ENCODE results near the gene PERM1. TPM values are rescaled to one million over a fixed set of nuclear protein-coding genes. Genes with fewer than 3 reads are reported as not detected.
"Not testable (repeated sequence)": the region's sequence is repeated elsewhere in the genome, so short reads cannot be mapped to it uniquely, and the experiment has no call there.

PERM1 gene
- total RNA-seq, 2 experiments from 2014 or later, result not detected

DNA sequence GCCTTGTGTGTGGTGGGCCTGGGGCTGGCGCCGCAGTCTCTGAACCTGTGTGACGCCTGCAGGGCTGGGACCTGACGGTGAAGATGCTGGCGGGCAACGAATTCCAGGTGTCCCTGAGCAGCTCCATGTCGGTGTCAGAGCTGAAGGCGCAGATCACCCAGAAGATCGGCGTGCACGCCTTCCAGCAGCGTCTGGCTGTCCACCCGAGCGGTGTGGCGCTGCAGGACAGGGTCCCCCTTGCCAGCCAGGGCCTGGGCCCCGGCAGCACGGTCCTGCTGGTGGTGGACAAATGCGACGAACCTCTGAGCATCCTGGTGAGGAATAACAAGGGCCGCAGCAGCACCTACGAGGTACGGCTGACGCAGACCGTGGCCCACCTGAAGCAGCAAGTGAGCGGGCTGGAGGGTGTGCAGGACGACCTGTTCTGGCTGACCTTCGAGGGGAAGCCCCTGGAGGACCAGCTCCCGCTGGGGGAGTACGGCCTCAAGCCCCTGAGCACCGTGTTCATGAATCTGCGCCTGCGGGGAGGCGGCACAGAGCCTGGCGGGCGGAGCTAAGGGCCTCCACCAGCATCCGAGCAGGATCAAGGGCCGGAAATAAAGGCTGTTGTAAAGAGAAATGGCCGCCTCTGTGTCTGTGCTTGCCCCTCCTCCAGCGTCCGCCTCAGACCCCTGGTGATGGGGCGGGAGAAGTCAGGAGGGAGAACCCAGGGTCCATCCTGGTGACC, 32.2 kb upstream of the PERM1 start:
- H3K4me3 Mint-ChIP-seq, result peak overlapping the region; percentile 74
- POLR2A ChIA-PET, result no interaction called here
- peaks cover 28% of the 10 kb centered on the region for H3K4me1 Mint-ChIP-seq
- DNase-seq (no peak), ATAC-seq (no peak)
- intact Hi-C loops (cut with DNase I, micrococcal nuclease), result loop anchor here in 1 of 2 experiments (1.0 to 2.0 kb wide), 3 partner anchors 14 to 50 kb away; partner anchors contain the start of gene HES4
- no peaks in the 10 kb centered on the region for H3K36me3 Mint-ChIP-seq (ENCODE audit: low read depth)
- H3K27me3 Mint-ChIP-seq, result peaks cover 1% of the 10 kb centered on the region
- H3K9me3 Mint-ChIP-seq (ENCODE audit: low read depth), result no peaks in the 10 kb centered on the region
- CTCF ChIA-PET, result interaction anchor here (0.6 to 2.2 kb wide), 6 partner anchors 12 to 108 kb away, joined by 3 to 14 read pairs (median 4); partner anchors contain the start of gene PLEKHN1
- peak overlapping the region; percentile 80 for H3K27ac Mint-ChIP-seq

DNA sequence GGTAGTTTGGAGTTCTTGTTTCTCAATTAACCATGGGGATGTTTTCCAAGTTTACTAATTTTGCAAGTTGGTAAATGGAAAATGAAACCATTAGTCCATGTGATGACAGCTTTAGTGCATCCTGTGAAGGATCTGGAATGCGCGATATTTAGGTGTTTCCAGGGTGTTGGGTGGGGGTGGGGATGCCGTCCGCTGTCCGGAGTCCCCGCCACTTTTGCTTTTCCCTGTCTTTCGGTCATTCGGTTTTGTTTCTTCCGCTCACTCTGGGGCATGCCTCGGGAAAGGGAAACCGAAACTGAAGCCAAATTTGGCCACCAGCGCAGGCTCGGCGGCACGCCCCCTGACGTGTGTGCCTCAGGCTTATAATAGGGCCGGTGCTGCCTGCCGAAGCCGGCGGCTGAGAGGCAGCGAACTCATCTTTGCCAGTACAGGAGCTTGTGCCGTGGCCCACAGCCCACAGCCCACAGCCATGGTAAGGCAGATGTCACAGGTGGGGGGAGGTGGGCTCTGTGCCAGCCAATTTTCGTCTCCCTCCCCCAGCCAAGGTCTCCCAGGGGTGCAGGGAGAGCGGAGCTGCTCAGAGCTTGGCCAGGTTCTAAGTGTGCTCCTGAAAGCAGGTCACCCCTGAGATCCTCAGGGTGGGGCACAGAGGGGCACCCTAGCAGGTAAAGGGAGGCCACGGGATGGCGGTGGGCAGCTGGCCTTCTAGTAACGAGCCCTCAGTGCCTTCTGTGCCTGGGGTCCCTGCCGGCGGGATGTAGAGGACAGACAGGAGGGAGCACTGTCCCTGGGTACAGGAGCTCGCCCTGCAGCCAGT, 31.4 kb upstream of the PERM1 start, which contains the start of gene ISG15:
Gene ISG15, plus strand, starts transcription at position 393 of the 817 bp plus-strand sequence. Its CDS starts 77 bp downstream, at position 470.
- ATAC-seq, result peak; percentile 93
- no peaks in the 10 kb centered on the region for H3K36me3 Mint-ChIP-seq (ENCODE audit: low read depth)
- peak within 1 kb of the TSS; percentile 80 for H3K27ac Mint-ChIP-seq
- peaks cover 2% of the 10 kb centered on the region for H3K27me3 Mint-ChIP-seq
- H3K9me3 Mint-ChIP-seq (ENCODE audit: low read depth), result no peaks in the 10 kb centered on the region
- DNase-seq, result peak; percentile 92
- ChIA-PET CTCF (interaction anchor here (0.6 to 2.2 kb wide), 4 partner anchors 11 to 109 kb away, joined by 3 to 14 read pairs (median 4); partner anchors contain the start of gene PLEKHN1), POLR2A (no interaction called here)
- peaks cover 27% of the 10 kb centered on the region for H3K4me1 Mint-ChIP-seq
- intact Hi-C loops (cut with DNase I, micrococcal nuclease), result loop anchor here in 1 of 2 experiments (1.0 to 2.0 kb wide), 3 partner anchors 13 to 51 kb away; partner anchors contain the start of gene HES4
- H3K4me3 Mint-ChIP-seq, result peak within 1 kb of the TSS; percentile 74

DNA sequence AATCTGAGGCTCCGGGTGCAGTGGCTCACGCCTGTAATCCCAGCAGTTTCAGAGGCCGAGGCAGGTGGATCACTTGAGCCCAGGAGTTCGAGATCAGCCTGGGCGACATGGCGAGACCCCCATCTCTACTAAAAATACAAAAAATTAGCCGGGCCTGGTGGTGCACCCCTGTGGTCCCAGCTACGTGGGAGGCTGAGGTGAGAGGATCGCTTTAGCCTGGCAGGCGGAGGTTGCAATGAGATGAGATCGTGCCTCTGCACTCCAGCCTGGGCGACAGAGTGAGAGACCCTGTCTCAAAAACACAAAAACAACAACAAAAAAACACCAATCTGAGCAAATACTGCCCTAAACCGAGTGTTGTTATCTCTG, 30.8 kb upstream of the PERM1 start:
- Mint-ChIP-seq H3K27ac (peak overlapping the region; percentile 80), H3K4me3 (peak overlapping the region; percentile 74), H3K4me1 (peaks cover 27% of the 10 kb centered on the region)
- H3K27me3 Mint-ChIP-seq; POLR2A ChIA-PET; H3K9me3 Mint-ChIP-seq (ENCODE audit: low read depth); ATAC-seq; H3K36me3 Mint-ChIP-seq (ENCODE audit: low read depth); DNase-seq: not testable (repeated sequence)
- intact Hi-C loops (cut with DNase I, micrococcal nuclease), result loop anchor here in 1 of 2 experiments (1.0 to 2.0 kb wide), 3 partner anchors 12 to 52 kb away; partner anchors contain the start of gene HES4
- CTCF ChIA-PET, result interaction anchor here (2.2 kb wide), 1 partner anchor 10 kb away, joined by 14 read pairs; no protein-coding TSS in a partner anchor

DNA sequence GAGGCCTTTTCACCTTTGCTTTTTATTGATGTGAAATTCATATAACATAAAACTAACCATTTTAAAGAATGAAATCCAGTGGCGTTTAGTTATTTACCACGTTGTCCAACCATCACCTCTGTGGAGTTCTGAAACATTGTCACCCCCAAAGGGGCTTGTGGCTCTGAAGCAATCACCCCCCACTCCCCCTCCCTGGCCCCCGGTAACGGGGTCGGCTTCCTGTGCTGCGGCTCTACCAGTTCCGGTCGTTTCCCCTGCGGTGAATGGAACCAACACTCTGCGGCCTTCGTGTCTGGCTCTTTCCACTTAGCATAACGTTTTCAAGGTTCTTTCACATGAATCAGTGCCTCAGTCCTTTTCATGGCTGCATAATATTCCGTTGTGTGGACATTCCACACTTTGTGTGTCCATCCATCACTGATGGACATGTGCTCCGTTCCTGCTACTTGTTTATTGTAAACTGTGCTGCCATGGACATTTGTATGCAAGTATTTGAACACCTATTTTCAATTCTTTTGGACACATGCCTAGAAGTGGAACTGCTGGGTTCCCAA, 29.6 kb upstream of the PERM1 start:
- no peaks in the 10 kb centered on the region for H3K9me3 Mint-ChIP-seq (ENCODE audit: low read depth)
- H3K27me3 Mint-ChIP-seq, result peaks cover 2% of the 10 kb centered on the region
- DNase-seq (no peak), ATAC-seq (no peak)
- H3K36me3 Mint-ChIP-seq (ENCODE audit: low read depth), result no peaks in the 10 kb centered on the region
- intact Hi-C loops (cut with DNase I, micrococcal nuclease), result no loop called here
- peaks cover 21% of the 10 kb centered on the region for H3K4me1 Mint-ChIP-seq
- ChIA-PET POLR2A (no interaction called here), CTCF (interaction anchor here (0.9 to 1.5 kb wide), 2 partner anchors 9 to 27 kb away, joined by 3 read pairs; no protein-coding TSS in a partner anchor)
- no peak overlapping the region for H3K27ac Mint-ChIP-seq
- H3K4me3 Mint-ChIP-seq, result no peak overlapping the region

DNA sequence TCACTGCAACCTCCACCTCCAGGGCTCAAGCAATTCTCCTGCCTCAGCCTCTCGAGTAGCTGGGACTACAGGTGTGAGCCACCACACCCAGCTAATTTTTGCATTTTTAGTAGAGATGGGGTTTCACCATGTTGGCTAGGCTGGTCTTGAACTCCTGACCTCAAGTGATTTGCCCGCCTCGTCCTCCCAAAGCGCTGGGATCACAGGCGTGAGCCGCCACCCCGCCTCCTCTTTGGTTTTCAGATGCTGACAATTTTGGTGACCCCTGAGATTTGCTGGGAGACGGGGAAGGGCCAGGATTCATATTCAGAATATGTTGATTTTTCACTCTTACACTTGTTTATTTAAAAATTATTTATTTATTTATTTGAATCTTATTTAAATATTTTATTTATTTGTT, 28.2 kb upstream of the PERM1 start:
- H3K27me3 Mint-ChIP-seq; H3K27ac Mint-ChIP-seq; intact Hi-C loops (cut with DNase I, micrococcal nuclease); H3K36me3 Mint-ChIP-seq (ENCODE audit: low read depth); DNase-seq; H3K9me3 Mint-ChIP-seq (ENCODE audit: low read depth); ATAC-seq; H3K4me3 Mint-ChIP-seq; POLR2A ChIA-PET: not testable (repeated sequence)
- H3K4me1 Mint-ChIP-seq, result peaks cover 24% of the 10 kb centered on the region
- CTCF ChIA-PET, result interaction anchor here (1.5 kb wide), 1 partner anchor 26 kb away, joined by 3 read pairs; no protein-coding TSS in a partner anchor

DNA sequence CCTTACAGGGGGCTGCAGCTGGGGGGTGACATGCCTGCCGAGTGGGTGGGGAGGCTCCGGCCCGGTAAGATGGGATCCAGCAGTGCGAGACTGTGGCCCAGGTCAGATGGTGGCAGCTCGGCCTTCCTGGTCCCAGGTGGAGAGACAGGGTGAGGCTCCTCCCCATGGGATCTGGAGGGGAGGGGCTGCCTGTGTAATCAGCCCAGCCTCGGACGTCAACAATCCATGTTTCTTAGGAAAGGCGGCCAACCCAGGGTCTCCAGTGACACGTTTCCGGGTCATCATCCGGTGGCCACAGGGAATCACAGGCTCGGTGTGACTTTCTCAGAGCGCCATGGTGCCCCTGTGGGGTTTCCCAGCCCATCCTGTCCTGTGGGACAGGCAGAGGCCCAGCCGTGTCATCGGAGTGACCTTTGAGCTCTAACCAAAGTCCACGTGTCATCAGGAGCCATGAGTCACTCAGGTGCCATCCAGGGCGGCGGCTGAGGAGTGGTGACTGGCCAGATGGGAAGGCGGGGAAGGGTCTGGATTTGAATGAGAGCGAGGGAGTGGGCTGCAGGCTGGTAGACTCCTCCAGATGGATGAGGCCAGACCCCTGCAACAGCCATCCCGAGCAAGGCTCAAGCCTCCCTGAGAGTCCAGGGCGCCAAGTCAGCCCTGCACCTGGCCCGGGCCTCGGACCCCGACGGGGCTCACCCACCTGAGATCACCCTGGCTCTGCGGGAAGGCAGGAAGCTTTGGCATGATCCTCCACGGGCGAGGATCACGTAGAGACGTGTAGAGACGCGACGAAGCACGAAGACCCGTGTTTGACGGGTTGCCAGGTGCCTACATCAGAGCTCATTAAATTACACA, 24.6 kb upstream of the PERM1 start:
- no peaks in the 10 kb centered on the region for H3K36me3 Mint-ChIP-seq (ENCODE audit: low read depth)
- H3K27me3 Mint-ChIP-seq, result peaks cover 19% of the 10 kb centered on the region
- no peak overlapping the region for H3K4me3 Mint-ChIP-seq
- ChIA-PET CTCF (interaction anchor here (0.6 to 1.3 kb wide), 4 partner anchors 13 to 94 kb away, joined by 3 to 5 read pairs (median 4); no protein-coding TSS in a partner anchor), POLR2A (no interaction called here)
- no peak for ATAC-seq
- H3K9me3 Mint-ChIP-seq (ENCODE audit: low read depth), result no peaks in the 10 kb centered on the region
- peaks cover 12% of the 10 kb centered on the region for H3K4me1 Mint-ChIP-seq
- intact Hi-C loops (cut with DNase I, micrococcal nuclease), result no loop called here
- H3K27ac Mint-ChIP-seq, result no peak overlapping the region
- no peak for DNase-seq

DNA sequence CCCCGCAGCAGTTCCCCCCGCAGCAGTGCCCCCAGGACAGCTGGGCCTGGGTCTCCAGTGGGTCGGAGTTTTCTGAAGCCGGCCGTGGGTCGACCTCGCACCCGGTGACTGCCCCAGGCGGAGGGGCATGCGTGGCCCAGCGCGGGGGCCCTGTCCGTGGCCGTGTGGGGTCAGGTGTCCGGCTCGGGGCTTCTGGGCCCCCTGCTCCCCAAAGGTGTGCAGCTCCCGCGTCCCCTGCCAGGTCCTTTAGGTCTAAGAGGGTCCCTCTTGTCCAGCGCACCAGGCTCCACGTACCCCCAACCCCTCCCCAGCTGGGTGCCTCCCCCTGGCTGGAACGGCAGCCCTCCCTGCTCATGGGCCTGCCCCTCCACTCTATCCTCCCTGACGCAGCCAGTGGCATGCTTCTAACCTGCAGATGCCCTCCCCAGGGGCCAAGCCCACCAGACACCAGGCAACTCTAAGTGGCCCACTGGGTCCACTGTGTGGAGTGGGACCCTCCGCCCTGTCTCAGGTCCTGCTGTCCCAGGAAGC, 23.9 kb upstream of the PERM1 start:
- intact Hi-C loops (cut with DNase I, micrococcal nuclease), result no loop called here
- Mint-ChIP-seq H3K4me1 (peaks cover 12% of the 10 kb centered on the region), H3K9me3 (ENCODE audit: low read depth) (no peaks in the 10 kb centered on the region), H3K27ac (no peak overlapping the region), H3K36me3 (ENCODE audit: low read depth) (no peaks in the 10 kb centered on the region), H3K27me3 (peaks cover 19% of the 10 kb centered on the region), H3K4me3 (no peak overlapping the region)
- CTCF ChIA-PET, result interaction anchor here (0.9 to 1.3 kb wide), 3 partner anchors 13 to 42 kb away, joined by 4 to 5 read pairs (median 4); no protein-coding TSS in a partner anchor
- DNase-seq (no peak), ATAC-seq (no peak)
- POLR2A ChIA-PET, result no interaction called here

DNA sequence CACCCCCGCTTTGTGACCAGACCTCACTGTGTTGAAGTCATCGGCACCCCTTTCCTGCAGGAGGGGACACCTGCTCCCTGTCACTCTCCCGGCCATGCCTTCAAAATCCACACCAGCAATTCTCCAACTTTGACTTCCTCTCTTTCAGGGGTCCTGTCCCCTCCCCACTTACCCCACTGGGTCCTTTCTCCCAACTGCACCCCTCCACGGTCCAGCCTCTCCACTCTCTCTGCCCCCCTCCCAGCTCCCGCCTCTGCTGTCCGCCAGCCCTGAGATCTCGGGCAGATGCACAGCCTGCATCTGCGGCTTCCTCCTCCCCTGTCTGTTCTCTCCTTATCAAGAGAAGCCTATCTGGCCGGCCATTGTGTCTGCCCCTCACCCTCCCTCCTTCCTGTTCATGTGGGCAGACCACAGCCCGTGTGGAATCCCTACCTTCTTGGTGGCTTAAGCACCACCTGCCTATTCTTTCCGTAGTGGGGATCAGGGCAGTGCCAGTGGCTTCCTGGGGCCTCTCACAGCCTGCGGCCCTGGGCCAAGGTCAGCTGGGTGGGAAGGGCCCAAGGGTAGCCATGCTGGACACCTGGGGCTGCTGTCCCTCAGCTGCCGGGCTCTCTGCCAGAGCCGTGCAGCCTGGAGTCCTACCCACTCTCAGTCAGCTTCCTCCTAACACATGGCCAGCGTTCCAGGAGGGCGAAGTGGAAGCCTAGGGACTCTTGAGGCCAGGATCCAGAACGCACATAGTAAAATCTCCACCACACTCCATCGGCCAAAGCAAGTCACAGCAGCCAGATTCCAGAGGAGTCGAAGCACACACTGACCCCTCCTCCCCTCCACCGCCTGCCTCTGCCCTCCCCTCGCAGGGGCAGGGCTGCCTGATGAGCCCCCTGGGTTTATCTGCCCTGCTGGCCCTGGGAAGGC, 23.1 kb upstream of the PERM1 start:
- intact Hi-C loops (cut with DNase I, micrococcal nuclease), result no loop called here
- H3K36me3 Mint-ChIP-seq (ENCODE audit: low read depth), result peaks cover 1% of the 10 kb centered on the region
- CTCF ChIA-PET, result interaction anchor here (0.9 kb wide), 1 partner anchor 21 kb away, joined by 4 read pairs; no protein-coding TSS in a partner anchor
- peaks cover 21% of the 10 kb centered on the region for H3K27me3 Mint-ChIP-seq
- peaks cover 15% of the 10 kb centered on the region for H3K4me1 Mint-ChIP-seq
- DNase-seq, result no peak
- no peak for ATAC-seq
- POLR2A ChIA-PET, result no interaction called here
- no peak overlapping the region for H3K4me3 Mint-ChIP-seq
- no peak overlapping the region for H3K27ac Mint-ChIP-seq
- no peaks in the 10 kb centered on the region for H3K9me3 Mint-ChIP-seq (ENCODE audit: low read depth)

DNA sequence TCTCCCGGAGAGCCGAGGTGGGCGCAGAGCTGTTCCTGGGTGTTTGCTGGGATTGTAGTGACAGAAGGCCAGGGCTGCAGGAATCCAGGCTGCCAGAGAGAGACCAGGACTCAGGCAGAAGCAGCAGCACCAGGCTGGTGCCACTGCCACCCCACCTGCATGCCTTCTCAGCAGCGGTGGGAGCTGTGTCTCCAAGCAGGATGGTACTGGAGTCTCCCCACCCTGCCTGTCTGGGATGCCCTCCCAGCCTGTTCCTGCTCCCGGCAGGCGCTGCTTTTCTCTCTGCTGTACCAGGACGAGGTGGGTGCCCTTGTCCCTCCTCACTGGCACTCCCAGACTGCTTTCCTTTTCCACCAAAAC, 22.5 kb upstream of the PERM1 start:
- DNase-seq (no peak), ATAC-seq (no peak)
- H3K27ac Mint-ChIP-seq, result no peak overlapping the region
- intact Hi-C loops (cut with DNase I, micrococcal nuclease), result no loop called here
- ChIA-PET CTCF (no interaction called here), POLR2A (no interaction called here)
- peaks cover 15% of the 10 kb centered on the region for H3K4me1 Mint-ChIP-seq
- H3K36me3 Mint-ChIP-seq (ENCODE audit: low read depth), result peaks cover 1% of the 10 kb centered on the region
- no peaks in the 10 kb centered on the region for H3K9me3 Mint-ChIP-seq (ENCODE audit: low read depth)
- H3K27me3 Mint-ChIP-seq, result peaks cover 21% of the 10 kb centered on the region
- no peak overlapping the region for H3K4me3 Mint-ChIP-seq
